Peyer's patch (tissue), 4 donors: Measurements from ENCODE around the gene COQ9. TPM values are rescaled to one million over a fixed set of nuclear protein-coding genes. Genes with fewer than 3 reads are reported as not detected.
A peak's percentile ranks its signal among the peaks of the same experiment; 100 is the strongest.

Experiments used
- DNase-seq, 3 donors: peaks; one replicate each; pipeline ENCODE4 v3.0.0-alpha.2; 2017 to 2019
- H3K27ac ChIP-seq, 4 donors: fragments of 200-600 bp; sonication (generic); one replicate each; pipeline ENCODE4 v1.5.1; 2016 to 2019
- H3K27me3 ChIP-seq, 2 donors: fragments of 200-600 bp; sonication (generic); one replicate each; pipeline ENCODE4 v1.5.1; 2019
- H3K36me3 ChIP-seq, 3 donors: fragments of 200-600 bp; sonication (generic); one replicate each; pipeline ENCODE4 v1.5.1; 2016 to 2019
- H3K4me1 ChIP-seq, 4 donors: fragments of 200-600 bp; sonication (generic); one replicate each; pipeline ENCODE4 v1.5.1; 2016 to 2019
- H3K4me3 ChIP-seq, 4 donors: fragments of 200-600 bp; sonication (generic); 1 replicate in 3 of 4; 2 replicates in 1 of 4; pipeline ENCODE4 v1.5.1; 2016 to 2019; ENCODE audit warnings: mild to moderate bottlenecking in 1 of 4
- H3K9me3 ChIP-seq, 4 donors: fragments of 200-600 bp; sonication (generic); one replicate each; pipeline ENCODE4 v1.5.1; 2016 to 2019; ENCODE audit warnings: mild to moderate bottlenecking in 1 of 4
- CTCF ChIP-seq, 6 experiments: fragments of 450-650 bp in 4 of 6; fragments of 200-600 bp in 2 of 6; sonication (generic) in 1 of 6; IDR thresholded peaks; one replicate each; pipeline ENCODE4 v1.5.1; 2017 to 2019; ENCODE audit warnings: antibody characterized with exemption in 6 of 6, mild to moderate bottlenecking in 3 of 6, moderate library complexity in 1 of 6
- POLR2A ChIP-seq, 2 donors: fragments of 450-650 bp; IDR thresholded peaks; one replicate each; pipeline ENCODE4 v1.5.1; 2017; ENCODE audit warnings: antibody characterized with exemption in 2 of 2, mild to moderate bottlenecking in 2 of 2, moderate library complexity in 2 of 2
- total RNA-seq, 4 donors: library from RNA; depleted of rRNA; stranded (reverse); fragments of >200 nt; gene quantifications; one replicate each; pipeline ENCODE4 v1.1.0, GENCODE V29; 2016

COQ9 gene
- total RNA-seq, 4 donors from 2014 or later, result 87.5 to 154 (median 122) TPM

GRCh38 chr16:57412584-57412983, 34.7 kb upstream of the COQ9 start:
- H3K27ac ChIP-seq, result peak overlapping the region in 1 of 4 donors; percentile 72
- no peaks in the 10 kb centered on the region for H3K9me3 ChIP-seq
- H3K36me3 ChIP-seq, result no peaks in the 10 kb centered on the region
- H3K27me3 ChIP-seq, result no peaks in the 10 kb centered on the region
- H3K4me1 ChIP-seq, result peaks cover 0 to 20% (median 4%) of the 10 kb centered on the region in 4 donors
- H3K4me3 ChIP-seq, result no peak overlapping the region
- DNase-seq, result no peak
- TF ChIP-seq POLR2A (IDR thresholded peaks at IDR 0.05) (no peak), CTCF (IDR thresholded peaks at IDR 0.05) (no peak)

- Histone ChIP-seq H3K4me3 (no peak overlapping the region), H3K4me1 (peaks cover 0 to 20% (median 4%) of the 10 kb centered on the region in 4 donors), H3K36me3 (no peaks in the 10 kb centered on the region), H3K9me3 (no peaks in the 10 kb centered on the region), H3K27me3 (no peaks in the 10 kb centered on the region), H3K27ac (peak overlapping the region in 1 of 4 donors; percentile 72)
- TF ChIP-seq POLR2A (IDR thresholded peaks at IDR 0.05) (no peak), CTCF (IDR thresholded peaks at IDR 0.05) (no peak)
- peak in 2 of 3 donors; percentile 77 to 79 for DNase-seq
Measured at GRCh38 chr16:57413301-57413730, 34.0 kb upstream of the COQ9 start.

- Histone ChIP-seq H3K4me1 (peaks cover 0 to 20% (median 6%) of the 10 kb centered on the region in 4 donors), H3K4me3 (no peak overlapping the region), H3K27ac (peak overlapping the region in 1 of 4 donors; percentile 72), H3K9me3 (no peaks in the 10 kb centered on the region), H3K36me3 (no peaks in the 10 kb centered on the region), H3K27me3 (no peaks in the 10 kb centered on the region)
- TF ChIP-seq CTCF (IDR thresholded peaks at IDR 0.05) (no peak), POLR2A (IDR thresholded peaks at IDR 0.05) (no peak)
- DNase-seq, result no peak
Measured at GRCh38 chr16:57413733-57414132, 33.5 kb upstream of the COQ9 start.

GRCh38 chr16:57416084-57416483, 31.2 kb upstream of the COQ9 start:
- TF ChIP-seq CTCF (IDR thresholded peaks at IDR 0.05), result no peak
- no peak for TF ChIP-seq POLR2A (IDR thresholded peaks at IDR 0.05)
- H3K9me3 ChIP-seq, result no peaks in the 10 kb centered on the region
- H3K36me3 ChIP-seq, result no peaks in the 10 kb centered on the region
- H3K27ac ChIP-seq, result peak overlapping the region in 1 of 4 donors; percentile 62
- DNase-seq, result peak in 1 of 3 donors; percentile 43
- peaks cover 0 to 24% (median 11%) of the 10 kb centered on the region in 4 donors for H3K4me1 ChIP-seq
- H3K4me3 ChIP-seq, result no peak overlapping the region
- no peaks in the 10 kb centered on the region for H3K27me3 ChIP-seq

- H3K4me3 ChIP-seq, result no peak overlapping the region
- DNase-seq, result no peak
- no peaks in the 10 kb centered on the region for H3K27me3 ChIP-seq
- H3K4me1 ChIP-seq, result peaks cover 0 to 19% (median 10%) of the 10 kb centered on the region in 4 donors
- H3K27ac ChIP-seq, result peak overlapping the region in 1 of 4 donors; percentile 7
- TF ChIP-seq POLR2A (IDR thresholded peaks at IDR 0.05) (no peak), CTCF (IDR thresholded peaks at IDR 0.05) (no peak)
- no peaks in the 10 kb centered on the region for H3K36me3 ChIP-seq
- H3K9me3 ChIP-seq, result no peaks in the 10 kb centered on the region
Measured at GRCh38 chr16:57419506-57419905, 27.8 kb upstream of the COQ9 start.
